Measurements from ENCODE around the gene IQSEC1.

Gene IQSEC1

DNA sequence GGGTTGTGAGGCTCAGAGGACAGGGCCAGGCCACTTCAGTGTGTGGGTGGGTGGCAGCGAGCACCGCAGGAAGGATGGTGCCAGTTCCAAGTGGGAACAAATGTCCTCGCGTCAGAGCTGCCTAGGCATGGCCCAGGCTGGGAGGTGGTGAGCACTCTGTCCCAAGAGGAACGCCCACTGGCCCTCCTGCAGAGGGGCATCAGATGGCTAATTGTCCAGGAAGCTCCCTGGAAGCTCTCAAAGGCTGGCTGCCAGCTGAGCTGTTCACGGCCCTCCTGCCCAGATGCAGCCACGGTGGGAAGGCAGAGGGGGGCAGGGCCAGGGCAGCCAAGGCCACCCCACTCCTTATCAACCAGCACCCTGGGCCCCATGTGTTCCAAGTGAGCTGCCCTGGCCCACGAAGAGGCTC lies 55.2 kb downstream of the IQSEC1 start:
- no peak overlapping the region for H3K4me3 ChIP-seq (ENCODE audit: low read depth, low read length)
- DNase-seq (ENCODE audit: low read depth, low spot score), result no peak
- TF ChIP-seq, protein P1, sequence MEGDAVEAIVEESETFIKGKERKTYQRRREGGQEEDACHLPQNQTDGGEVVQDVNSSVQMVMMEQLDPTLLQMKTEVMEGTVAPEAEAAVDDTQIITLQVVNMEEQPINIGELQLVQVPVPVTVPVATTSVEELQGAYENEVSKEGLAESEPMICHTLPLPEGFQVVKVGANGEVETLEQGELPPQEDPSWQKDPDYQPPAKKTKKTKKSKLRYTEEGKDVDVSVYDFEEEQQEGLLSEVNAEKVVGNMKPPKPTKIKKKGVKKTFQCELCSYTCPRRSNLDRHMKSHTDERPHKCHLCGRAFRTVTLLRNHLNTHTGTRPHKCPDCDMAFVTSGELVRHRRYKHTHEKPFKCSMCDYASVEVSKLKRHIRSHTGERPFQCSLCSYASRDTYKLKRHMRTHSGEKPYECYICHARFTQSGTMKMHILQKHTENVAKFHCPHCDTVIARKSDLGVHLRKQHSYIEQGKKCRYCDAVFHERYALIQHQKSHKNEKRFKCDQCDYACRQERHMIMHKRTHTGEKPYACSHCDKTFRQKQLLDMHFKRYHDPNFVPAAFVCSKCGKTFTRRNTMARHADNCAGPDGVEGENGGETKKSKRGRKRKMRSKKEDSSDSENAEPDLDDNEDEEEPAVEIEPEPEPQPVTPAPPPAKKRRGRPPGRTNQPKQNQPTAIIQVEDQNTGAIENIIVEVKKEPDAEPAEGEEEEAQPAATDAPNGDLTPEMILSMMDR (IDR thresholded peaks at IDR 0.05; ENCODE audit: low read depth, low read length), result no peak
- in situ Hi-C loops (cut with HindIII; ENCODE audit: low sequenced_read_pairs), result no loop called here

DNA sequence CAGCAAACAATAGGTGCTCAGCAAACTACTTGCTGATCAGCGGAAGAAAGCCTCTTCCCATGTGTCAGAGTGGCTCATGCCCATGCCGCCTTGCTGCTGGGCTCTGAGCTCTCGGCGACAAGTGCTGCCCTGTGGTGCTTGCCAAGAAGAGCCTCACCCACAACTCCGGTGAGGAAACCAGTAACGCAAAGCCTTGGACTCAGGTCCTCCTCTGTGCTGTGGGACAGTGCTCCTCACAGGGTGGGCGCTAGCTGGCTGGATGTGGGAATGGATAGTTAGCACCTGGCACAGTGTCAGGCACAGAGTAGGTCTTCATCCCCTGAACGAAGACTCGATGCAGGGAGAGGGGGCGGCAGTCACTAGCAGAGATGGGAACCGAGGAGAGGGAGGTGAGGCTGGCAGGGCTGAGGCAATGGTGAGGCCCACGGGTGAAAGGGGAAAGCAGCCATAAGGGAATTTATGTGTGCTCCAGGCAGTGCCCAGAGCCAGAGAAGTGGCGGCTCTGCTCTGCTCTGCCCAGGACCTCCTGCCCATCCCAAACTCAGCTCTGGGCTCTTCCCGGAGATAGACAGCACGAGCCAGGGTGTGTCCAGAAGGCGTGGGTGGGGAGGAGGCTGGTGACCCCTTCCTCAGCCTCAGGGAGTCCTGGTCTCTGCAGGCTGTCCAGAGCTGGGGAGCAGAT lies 55.7 kb downstream of the IQSEC1 start:
- in situ Hi-C loops (cut with HindIII; ENCODE audit: low sequenced_read_pairs), result no loop called here
- no peak for DNase-seq (ENCODE audit: low read depth, low spot score)
- no peak overlapping the region for H3K4me3 ChIP-seq (ENCODE audit: low read depth, low read length)
- TF ChIP-seq, protein P1 (IDR thresholded peaks at IDR 0.05; ENCODE audit: low read depth, low read length), result no peak

DNA sequence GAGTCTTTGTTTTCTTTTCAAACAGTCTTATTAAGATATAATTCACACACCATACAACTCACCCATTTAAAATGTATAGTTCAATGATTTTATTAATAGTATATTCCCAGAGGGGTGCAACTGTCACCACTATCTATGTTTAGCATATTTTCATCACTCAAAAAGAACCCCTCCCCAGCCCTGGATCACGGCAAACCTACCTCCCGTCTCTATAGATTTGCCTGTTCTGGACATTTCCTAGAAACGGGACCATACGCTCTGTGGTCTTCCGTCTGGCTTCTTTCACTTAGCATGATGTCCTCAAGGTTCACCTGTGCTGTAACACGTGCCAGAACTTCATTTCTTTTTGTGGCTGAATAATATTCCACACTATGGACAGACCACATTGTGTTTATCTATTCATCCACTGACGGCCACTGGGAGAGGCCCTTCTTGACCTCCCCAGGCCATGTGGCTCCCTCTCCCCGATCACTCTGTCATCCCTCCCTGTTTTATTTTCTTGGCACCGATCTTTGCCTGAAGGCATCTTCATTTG lies 56.4 kb downstream of the IQSEC1 start:
- in situ Hi-C loops (cut with HindIII; ENCODE audit: low sequenced_read_pairs), result no loop called here
- no peak for DNase-seq (ENCODE audit: low read depth, low spot score)
- no peak overlapping the region for H3K4me3 ChIP-seq (ENCODE audit: low read depth, low read length)
- TF ChIP-seq, protein P1 (IDR thresholded peaks at IDR 0.05; ENCODE audit: low read depth, low read length), result no peak

DNA sequence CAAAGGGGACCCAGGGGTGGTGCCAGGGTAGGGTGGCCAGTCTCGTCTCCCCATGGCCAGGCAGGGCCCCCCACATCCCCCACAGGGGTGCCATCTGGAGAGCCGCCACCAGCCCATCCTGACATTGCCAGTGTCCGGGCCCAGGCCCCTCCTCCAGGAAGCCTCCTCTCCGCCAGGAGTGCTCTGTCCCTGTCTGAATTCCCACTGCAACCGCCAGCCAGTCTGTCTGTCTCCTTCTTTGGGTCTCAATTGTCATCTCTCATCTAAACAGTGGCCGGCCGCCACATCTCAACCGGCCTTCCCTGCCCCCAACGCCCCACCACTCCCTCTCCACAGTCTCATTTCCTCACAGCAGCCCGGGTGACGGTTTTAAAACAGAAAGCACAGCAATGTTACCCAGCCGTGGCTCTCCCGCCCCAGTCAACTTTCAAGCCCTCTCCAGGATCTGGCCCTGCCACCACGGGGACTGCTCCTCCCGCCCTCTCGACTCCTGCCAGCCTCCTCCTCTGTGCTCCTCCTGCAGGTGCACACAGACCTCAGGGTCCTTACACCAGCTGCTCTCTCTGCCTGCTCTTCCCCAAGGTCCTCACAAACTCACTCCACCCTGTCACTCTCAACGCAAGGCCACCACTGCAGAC lies 57.0 kb downstream of the IQSEC1 start:
- TF ChIP-seq, protein P1 (IDR thresholded peaks at IDR 0.05; ENCODE audit: low read depth, low read length), result no peak
- no peak overlapping the region for H3K4me3 ChIP-seq (ENCODE audit: low read depth, low read length)
- in situ Hi-C loops (cut with HindIII; ENCODE audit: low sequenced_read_pairs), result no loop called here
- no peak for DNase-seq (ENCODE audit: low read depth, low spot score)

DNA sequence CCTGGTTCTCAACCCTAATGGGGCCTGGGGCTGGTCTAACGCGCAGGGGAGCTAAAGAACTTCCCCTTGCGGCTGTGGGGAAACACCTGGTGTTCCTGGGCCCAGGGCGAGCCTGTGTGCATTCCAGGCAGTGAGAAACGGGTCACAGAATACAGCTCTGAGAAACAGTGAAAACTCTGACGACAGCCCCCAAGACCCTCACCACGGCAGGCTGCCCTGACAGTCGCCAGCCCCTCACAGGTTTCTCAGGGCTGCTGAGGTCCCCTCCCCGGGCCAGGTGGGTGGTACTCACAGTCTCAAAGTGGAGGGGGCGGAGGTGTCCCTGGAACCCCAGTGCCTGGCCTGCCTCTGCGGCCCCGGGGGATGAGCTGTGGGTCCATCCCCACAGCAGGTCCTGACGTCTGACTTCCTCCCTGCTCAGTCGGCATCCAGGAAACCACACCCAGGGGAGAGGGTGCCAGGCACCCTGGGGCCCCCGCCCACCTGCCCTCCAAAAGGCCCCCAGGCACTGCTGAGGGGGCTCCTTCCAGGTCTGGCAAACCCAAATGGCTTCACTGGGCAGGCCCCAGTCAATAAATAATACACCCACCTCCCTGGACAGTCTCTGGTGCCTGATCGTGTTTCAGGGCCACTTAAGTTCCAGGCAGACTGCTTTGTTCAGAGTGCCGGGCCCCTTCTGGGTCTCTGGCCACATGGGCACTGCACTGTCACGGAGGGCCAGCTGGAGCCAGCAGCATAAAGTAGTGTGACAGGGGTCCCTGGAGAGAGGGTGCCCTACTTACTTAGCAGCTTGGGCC lies 57.7 kb downstream of the IQSEC1 start:
- no peak for DNase-seq (ENCODE audit: low read depth, low spot score)
- no peak overlapping the region for H3K4me3 ChIP-seq (ENCODE audit: low read depth, low read length)
- TF ChIP-seq, protein P1 (IDR thresholded peaks at IDR 0.05; ENCODE audit: low read depth, low read length), result no peak
- in situ Hi-C loops (cut with HindIII; ENCODE audit: low sequenced_read_pairs), result no loop called here

DNA sequence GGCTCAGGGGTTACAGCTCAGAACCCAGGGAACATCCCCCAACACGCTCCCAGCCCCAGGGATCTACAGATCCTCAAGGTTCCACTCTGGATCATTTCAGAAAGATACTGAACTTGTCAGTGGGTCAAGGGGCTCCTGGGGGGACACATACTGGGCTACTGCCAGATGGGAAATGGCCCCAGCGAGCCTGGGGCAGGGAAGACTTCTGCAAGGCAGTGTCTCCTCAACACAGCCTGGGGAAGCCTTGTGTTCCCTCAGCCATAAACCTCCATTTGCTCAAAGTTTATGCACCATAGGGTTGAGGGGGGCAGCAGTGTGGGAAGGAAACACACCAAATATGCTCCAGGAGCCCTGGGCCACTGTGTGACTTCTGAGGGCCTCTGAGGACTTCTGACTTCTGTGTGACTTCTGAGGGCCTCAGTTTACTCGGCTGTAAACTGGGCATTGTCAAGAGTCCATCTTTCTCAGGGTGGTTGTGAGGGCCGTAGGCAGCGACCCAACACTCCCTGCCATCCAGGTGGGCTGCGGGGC lies 58.4 kb downstream of the IQSEC1 start:
- in situ Hi-C loops (cut with HindIII; ENCODE audit: low sequenced_read_pairs), result no loop called here
- TF ChIP-seq, protein P1 (IDR thresholded peaks at IDR 0.05; ENCODE audit: low read depth, low read length), result no peak
- DNase-seq (ENCODE audit: low read depth, low spot score), result no peak
- no peak overlapping the region for H3K4me3 ChIP-seq (ENCODE audit: low read depth, low read length)

Measured in astrocyte of the spinal cord (primary cell).